NCI-H2171 treated with DMSO at 0.1 percent for 48 hours (cell line): ENCODE results near the gene CCL5.

Source experiments
- DNase-seq: peaks from one replicate; lab custom pipeline; 2025; lab: John Stamatoyannopoulos, UW

Gene CCL5

GRCh38 chr17:35867574-35867973 is 12.6 kb downstream of the CCL5 start:
- no peak for DNase-seq

GRCh38 chr17:35866341-35866950 is 13.7 kb downstream of the CCL5 start:
- no peak for DNase-seq

GRCh38 chr17:35865412-35866340 is 14.5 kb downstream of the CCL5 start:
- no peak for DNase-seq

DNA sequence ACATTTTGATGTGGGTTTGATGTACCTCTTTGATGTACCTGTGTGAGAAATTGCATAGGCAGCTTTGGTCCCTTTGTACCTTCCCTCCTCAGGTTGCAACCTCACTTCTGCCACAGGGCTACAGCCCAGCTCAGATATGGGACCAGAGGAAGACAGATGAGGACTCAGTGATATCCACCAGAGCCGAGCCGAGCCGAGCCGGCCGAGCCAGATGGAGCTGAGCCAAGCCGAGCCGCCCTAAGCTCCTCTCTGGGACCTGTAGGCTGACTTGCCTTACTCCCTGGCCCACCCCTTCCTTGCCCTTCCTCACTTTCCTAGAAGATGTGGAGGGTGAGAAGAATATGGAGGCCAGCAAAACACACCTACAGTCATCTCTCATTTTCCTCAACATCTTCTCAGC is 15.3 kb downstream of the CCL5 start:
- DNase-seq = no peak

- DNase-seq = no peak
These were observed 23.6 kb downstream of the CCL5 start for GRCh38 chr17:35856603-35857002.

DNA sequence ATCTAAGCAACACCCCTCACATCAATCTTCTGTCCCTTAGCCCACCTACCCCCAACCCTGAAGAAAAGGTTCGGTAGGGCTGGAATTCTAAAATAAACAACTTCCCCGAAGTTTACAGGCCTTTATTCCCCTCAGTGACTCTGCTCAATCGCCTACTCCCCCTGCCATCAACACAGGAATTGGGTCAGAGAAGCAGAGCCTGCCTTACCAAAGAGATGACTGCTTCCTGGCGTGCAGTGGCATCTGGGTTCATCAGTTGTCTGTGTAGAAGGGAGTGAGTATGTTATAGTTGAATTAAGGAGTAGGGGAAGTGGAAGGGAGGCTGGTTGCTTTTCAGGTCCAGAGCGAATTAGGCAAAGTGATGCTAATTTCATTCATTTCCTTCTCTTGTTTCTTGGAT is 24.2 kb downstream of the CCL5 start:
- DNase-seq = no peak

DNA sequence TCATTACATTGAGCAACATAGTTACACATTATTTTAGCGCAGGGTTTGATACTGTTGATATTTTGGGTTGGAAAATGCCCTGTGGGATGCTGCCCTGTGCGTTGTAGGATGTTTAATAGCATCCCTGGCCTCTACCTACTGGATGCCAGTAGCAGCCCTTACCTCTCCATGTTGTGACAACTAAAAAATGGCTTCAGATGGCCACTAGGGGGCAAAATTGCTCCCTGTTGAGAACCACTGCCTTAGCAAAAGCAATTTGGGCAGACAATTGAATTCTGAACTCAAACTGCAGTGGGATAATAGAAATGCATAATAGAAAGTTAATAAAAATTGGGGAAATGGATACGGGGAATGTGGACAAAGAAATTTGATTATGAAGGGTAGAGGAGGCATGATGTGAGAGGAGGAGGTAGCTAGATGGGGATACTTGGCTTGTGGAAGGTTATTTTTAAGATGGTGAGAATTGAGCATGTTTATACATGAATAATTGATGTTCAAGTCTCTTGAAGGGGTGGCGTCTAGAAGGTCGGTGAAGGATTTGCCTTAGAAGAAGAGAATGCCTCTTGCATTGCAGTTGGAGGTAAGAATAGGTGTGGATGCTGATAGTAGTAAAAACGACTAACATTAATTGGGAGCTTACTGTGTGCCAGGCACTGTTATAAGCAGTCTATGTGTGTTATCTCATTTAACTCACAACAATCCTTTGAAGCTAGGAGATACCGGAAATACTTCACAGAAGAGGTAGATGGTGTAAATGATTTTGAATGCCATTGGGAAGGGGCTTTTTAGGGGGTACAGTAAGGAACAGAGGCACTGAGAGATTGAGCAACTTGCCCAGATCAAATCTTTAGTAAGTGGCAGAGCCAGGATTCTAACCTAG is 30.5 kb downstream of the CCL5 start:
- peak; percentile 46 for DNase-seq

DNA sequence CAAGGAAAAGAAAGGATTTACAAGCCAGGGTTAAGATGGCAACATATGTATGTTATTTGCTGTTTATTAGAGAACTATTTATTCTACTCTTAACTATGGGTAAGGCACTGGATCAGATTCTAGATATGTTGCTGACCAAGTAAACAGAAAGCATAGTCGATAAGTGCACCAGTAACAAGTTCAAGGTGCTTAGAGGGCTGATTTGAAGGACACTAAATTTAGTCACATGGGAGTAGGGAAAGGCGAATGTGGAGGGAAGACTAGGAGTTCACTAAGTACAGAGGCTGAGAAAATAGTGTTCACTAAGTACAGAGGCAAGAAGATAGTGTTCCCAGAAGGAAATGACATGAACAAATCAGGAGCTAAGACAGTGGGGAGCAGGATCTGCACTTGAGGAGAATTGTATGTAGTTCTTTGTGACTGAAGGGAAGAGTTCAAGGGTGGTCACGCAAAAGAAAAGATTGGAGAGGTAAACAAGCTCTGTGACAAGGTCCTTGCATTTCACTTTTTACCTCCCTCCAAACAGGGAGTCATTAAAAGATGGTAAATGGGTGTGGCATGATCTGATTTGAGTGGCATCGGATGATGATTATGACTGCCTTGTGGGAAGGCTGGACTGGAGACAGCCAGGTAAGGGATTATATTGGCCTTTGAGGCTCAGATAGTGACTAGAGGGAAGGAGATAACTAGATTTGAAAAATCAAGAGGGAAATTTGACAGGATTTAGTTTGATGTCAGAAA is 32.4 kb downstream of the CCL5 start:
- DNase-seq = no peak

- no peak for DNase-seq
These were observed 33.2 kb downstream of the CCL5 start for GRCh38 chr17:35847006-35847405.

GRCh38 chr17:35846055-35846809 is 33.9 kb downstream of the CCL5 start:
- DNase-seq = no peak

GRCh38 chr17:35844547-35844946 is 35.6 kb downstream of the CCL5 start:
- DNase-seq = no peak

- DNase-seq = no peak
These were observed 36.5 kb downstream of the CCL5 start for GRCh38 chr17:35843698-35844097.

GRCh38 chr17:35842239-35842638 is 37.9 kb downstream of the CCL5 start:
- DNase-seq = no peak

GRCh38 chr17:35841505-35841904 is 38.7 kb downstream of the CCL5 start:
- DNase-seq = no peak

DNA sequence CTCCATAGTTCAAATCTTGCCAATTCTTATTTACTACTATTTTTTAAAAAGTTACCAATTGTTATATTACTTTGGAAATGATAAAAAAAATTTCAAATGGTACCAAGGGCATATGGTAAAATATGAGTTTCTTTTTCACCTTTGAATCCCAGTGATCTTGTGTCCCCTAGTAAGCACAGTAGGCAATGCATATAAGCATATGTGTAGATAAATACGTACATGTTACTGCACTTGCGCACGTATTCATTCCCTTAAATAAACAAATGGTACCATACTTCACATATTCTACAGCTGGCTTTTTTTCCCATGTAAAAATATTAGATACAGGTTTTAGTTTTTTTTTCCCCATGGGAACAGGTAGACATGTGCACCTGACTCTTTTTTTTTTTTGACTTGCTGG is 39.1 kb downstream of the CCL5 start:
- no peak for DNase-seq

GRCh38 chr17:35825206-35825605 is 55.0 kb downstream of the CCL5 start:
- DNase-seq = no peak
